ENCODE data around the gene LAMA2.

The LAMA2 gene

GRCh38 chr6:129543981-129544380 lies 661.0 kb downstream of the LAMA2 start:
- no peak for DNase-seq

- DNase-seq, result no peak
Observed at GRCh38 chr6:129544892-129545612, 662.1 kb downstream of the LAMA2 start.

DNA sequence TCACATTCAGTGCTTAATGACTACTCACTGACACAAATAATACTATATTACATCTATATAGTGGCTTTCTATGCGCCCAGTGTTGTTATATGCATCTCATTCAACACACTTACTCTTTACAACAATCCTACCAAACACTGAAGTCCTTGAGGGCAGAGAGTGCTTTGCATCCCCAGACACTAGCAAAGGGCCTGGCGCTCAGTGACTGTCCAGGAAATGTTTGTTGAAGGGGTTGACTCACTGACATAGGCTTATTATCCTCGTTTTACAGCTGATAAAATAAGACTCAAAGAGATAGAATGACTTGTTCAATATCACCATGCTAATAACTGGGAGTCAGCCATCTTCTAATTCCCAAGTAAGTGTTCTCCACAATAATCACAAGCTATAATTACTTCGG lies 663.8 kb downstream of the LAMA2 start:
- DNase-seq, result no peak

GRCh38 chr6:129551486-129551885 lies 668.5 kb downstream of the LAMA2 start:
- DNase-seq, result no peak

DNA sequence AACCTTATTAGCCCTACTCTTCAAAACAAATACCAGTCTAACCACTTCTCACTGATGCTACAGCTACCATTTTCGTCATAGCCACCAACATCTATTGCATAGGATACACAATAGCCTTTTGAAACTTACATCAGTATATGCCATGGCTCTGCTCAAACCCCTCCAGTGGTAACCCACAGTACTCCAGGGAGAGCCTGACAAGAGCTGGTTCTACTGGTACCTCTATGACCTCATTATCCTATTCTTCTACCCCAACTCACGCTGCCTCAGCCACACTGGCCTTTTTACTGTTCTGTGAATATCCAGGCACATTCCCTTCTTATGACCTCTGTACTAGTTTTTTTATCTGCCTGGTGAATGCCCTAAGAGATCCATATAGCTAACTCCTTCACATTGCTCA lies 669.5 kb downstream of the LAMA2 start:
- no peak for DNase-seq

DNA sequence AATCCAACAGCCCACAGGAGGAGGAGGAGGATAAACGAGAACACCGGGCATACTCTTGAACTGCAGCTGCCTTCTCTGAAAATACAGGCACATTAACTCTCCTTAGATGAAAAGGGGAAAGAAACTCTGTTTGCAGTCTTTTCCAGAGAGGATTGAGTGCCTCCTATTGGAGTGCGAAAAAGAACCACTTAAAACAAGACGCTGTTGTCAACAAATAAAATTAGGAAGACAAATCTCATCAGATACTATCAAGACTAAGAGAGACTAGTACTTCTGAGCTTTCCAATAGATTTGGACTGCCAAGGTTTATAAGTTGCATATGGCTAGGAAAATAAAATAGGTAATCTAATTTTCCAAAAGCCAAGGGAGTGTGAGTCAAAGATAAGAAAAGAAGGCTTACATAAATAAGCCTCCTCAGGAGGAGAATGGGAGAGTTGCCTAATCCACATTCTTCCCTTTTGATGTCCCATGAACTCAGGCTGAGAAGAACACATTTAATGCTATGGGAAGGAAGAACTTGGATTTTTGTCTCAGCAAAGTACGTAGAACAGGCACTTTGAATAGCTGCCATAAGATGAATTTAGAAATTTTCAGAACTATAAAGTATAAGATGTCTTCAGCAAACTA lies 672.4 kb downstream of the LAMA2 start:
- no peak for DNase-seq

DNA sequence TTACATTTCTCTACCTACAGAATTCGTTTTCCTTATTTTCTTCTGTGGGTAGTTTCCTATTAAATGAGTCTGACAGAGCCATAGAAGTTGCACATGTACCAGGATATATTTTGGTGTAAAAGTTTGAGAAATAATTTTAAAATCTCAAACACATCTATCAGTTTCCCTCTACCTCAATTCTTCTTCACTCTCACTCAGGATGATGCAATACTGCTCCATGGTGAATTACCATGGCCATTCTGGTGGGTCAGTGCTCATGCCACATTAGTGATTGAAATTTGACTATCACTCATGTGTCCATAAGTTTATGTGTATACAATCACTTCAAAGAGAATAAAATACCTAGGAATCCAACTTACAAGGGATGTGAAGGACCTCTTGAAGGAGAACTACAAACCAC lies 675.3 kb downstream of the LAMA2 start:
- no peak for DNase-seq

- no peak for DNase-seq
Observed at GRCh38 chr6:129565366-129565765, 682.4 kb downstream of the LAMA2 start.

DNA sequence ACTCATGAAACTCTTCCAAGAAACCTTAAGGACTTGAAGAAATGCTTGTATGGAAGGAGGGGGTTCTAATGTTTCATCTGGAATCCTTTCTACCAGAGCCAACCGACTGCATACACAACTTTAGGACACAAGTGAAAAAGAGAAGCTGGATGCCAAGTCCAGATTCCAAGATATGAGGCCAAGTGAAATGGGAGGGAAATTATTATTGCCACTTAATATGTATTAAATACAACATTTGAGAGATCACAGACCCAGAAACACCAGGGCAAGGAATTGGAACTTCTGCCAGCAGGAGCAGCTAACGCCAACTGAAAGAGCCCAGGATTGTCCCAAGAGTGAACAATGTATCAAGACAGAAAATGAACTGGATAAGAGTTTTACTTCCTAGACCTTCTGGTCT lies 682.9 kb downstream of the LAMA2 start:
- no peak for DNase-seq
